ENCODE data around the gene B4GALT5.

B4GALT5 gene

GRCh38 chr20:49585585-49586245 lies 128.0 kb downstream of the B4GALT5 start:
- no peak for ATAC-seq

DNA sequence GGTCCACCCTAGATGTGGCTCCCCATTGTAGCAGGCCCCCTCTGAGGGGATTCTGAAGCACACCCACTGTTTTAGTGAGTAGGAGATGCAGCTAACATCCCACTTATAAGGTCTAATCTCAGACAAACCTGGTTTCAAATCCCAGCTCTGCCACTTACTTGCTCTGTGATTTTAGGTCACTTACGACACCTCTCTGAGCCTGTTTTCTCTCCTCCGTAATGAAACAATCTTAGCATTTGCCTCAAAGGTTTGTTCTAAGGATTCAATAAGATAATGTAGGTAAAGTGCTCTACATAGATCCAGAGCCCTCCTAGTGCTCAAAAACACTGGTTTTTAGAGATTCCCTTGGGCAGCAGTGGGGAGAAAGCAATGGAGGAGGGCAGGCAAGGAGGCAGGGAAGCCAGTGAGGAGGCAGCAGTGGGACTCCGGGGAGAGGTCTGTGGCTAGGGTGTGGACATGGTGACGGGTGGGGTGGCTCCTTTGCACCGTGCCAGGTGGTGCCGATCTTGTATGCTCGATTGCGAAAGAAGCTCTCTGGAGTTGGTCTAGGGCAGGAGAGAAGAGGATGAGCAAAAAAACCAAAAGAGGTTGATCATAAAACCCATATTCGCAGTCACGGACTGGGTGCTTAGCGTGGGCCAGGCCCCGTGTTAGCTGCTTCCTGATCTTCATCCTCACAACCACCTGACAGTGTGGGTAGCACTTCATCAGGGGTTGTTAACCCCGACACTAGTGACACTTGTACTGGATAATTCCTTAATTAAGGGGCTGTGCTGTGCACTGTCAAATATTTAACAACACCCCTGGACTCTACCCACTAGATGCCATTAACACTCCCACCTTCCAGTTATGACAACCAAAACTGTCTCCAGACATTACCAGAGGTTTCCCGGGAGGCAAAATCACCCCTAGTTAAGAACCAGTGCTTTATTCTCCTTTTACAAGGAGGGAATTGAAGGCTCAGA lies 129.0 kb downstream of the B4GALT5 start:
- ATAC-seq = no peak
- TF ChIP-seq ESRRG (CRISPR knock-in tag; IDR thresholded peaks at IDR 0.05) (no peak), ZNF565 (CRISPR knock-in tag; conservative IDR thresholded peaks at IDR 0.05; ENCODE audit: low read depth) (no peak), CSDC2 (CRISPR knock-in tag; IDR thresholded peaks at IDR 0.05) (no peak), ZFP3 (CRISPR knock-in tag; IDR thresholded peaks at IDR 0.05) (no peak), TOX (CRISPR knock-in tag; IDR thresholded peaks at IDR 0.05; ENCODE audit: borderline replicate concordance) (no peak), ZNF70 (CRISPR knock-in tag; IDR thresholded peaks at IDR 0.05) (no peak), CSRNP3 (CRISPR knock-in tag; IDR thresholded peaks at IDR 0.05) (no peak), ZFP30 (CRISPR knock-in tag; IDR thresholded peaks at IDR 0.05) (no peak), ARNTL (CRISPR knock-in tag; IDR thresholded peaks at IDR 0.05; ENCODE audit: borderline replicate concordance, low read depth) (no peak), SNAI2 (CRISPR knock-in tag; IDR thresholded peaks at IDR 0.05) (no peak), ISL1 (CRISPR knock-in tag; IDR thresholded peaks at IDR 0.05) (no peak), PPARA (CRISPR knock-in tag; IDR thresholded peaks at IDR 0.05; ENCODE audit: borderline replicate concordance) (no peak), BACH2 (CRISPR knock-in tag; IDR thresholded peaks at IDR 0.05; ENCODE audit: borderline replicate concordance) (no peak), OSR1 (CRISPR knock-in tag; IDR thresholded peaks at IDR 0.05) (no peak), TSHZ2 (CRISPR knock-in tag; IDR thresholded peaks at IDR 0.05) (no peak), TCF4 (CRISPR knock-in tag; IDR thresholded peaks at IDR 0.05; ENCODE audit: borderline replicate concordance) (no peak), ZC3H10 (CRISPR knock-in tag; IDR thresholded peaks at IDR 0.05) (no peak)
- TF ChIP-seq, protein P1, sequence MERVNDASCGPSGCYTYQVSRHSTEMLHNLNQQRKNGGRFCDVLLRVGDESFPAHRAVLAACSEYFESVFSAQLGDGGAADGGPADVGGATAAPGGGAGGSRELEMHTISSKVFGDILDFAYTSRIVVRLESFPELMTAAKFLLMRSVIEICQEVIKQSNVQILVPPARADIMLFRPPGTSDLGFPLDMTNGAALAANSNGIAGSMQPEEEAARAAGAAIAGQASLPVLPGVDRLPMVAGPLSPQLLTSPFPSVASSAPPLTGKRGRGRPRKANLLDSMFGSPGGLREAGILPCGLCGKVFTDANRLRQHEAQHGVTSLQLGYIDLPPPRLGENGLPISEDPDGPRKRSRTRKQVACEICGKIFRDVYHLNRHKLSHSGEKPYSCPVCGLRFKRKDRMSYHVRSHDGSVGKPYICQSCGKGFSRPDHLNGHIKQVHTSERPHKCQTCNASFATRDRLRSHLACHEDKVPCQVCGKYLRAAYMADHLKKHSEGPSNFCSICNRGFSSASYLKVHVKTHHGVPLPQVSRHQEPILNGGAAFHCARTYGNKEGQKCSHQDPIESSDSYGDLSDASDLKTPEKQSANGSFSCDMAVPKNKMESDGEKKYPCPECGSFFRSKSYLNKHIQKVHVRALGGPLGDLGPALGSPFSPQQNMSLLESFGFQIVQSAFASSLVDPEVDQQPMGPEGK (CRISPR knock-in tag; IDR thresholded peaks at IDR 0.05; ENCODE audit: borderline replicate concordance) = no peak

More at GRCh38 chr20:49585585-49586245, 128.0 kb downstream of the B4GALT5 start:
- no peak for TF ChIP-seq ESRRG (CRISPR knock-in tag; IDR thresholded peaks at IDR 0.05)
- TF ChIP-seq TOX (CRISPR knock-in tag; IDR thresholded peaks at IDR 0.05; ENCODE audit: borderline replicate concordance) = no peak
- no peak for TF ChIP-seq BACH2 (CRISPR knock-in tag; IDR thresholded peaks at IDR 0.05; ENCODE audit: borderline replicate concordance)
- TF ChIP-seq RARB (CRISPR knock-in tag; IDR thresholded peaks at IDR 0.05) = no peak
- TF ChIP-seq, protein P2, sequence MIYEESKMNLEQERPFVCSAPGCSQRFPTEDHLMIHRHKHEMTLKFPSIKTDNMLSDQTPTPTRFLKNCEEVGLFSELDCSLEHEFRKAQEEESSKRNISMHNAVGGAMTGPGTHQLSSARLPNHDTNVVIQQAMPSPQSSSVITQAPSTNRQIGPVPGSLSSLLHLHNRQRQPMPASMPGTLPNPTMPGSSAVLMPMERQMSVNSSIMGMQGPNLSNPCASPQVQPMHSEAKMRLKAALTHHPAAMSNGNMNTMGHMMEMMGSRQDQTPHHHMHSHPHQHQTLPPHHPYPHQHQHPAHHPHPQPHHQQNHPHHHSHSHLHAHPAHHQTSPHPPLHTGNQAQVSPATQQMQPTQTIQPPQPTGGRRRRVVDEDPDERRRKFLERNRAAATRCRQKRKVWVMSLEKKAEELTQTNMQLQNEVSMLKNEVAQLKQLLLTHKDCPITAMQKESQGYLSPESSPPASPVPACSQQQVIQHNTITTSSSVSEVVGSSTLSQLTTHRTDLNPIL (CRISPR knock-in tag; IDR thresholded peaks at IDR 0.05; ENCODE audit: low read depth) = no peak
- TF ChIP-seq GLIS3 (CRISPR knock-in tag; IDR thresholded peaks at IDR 0.05) = no peak
- no peak for TF ChIP-seq ZFP3 (CRISPR knock-in tag; IDR thresholded peaks at IDR 0.05)

Data from SK-N-SH treated with all-trans-retinoic acid at 6 μM for 48 hours (cell line).